Measurements from ENCODE around the gene RASGRF1. TPM values are rescaled to one million over a fixed set of nuclear protein-coding genes. Genes with fewer than 3 reads are reported as not detected.

Gene RASGRF1
- total RNA-seq, 1 experiment from 2014 or later, result 0.70 TPM

GRCh38 chr15:78977591-78978347, 112.8 kb downstream of the RASGRF1 start:
- peaks cover 7% of the 10 kb centered on the region for H3K4me1 Mint-ChIP-seq (ENCODE audit: insufficient read depth, unreplicated experiment)
- H3K36me3 Mint-ChIP-seq (ENCODE audit: insufficient read depth, unreplicated experiment), result no peaks in the 10 kb centered on the region
- TF ChIP-seq CTCF (IDR thresholded peaks at IDR 0.05; ENCODE audit: unreplicated experiment), result no peak
- H3K4me3 Mint-ChIP-seq (ENCODE audit: unreplicated experiment), result no peak overlapping the region
- no peaks in the 10 kb centered on the region for H3K9me3 Mint-ChIP-seq (ENCODE audit: unreplicated experiment)
- BruUV-seq (replicated peaks), result no TSS peak
- no peak for DNase-seq (ENCODE audit: unreplicated experiment)
- no peak overlapping the region for H3K27ac Mint-ChIP-seq (ENCODE audit: low read depth, unreplicated experiment)
- intact Hi-C loops (cut with micrococcal nuclease), result loop anchor here (5.0 kb wide), 2 partner anchors 45 to 70 kb away; no protein-coding TSS in a partner anchor
- CTCF ChIA-PET, result interaction anchor here (0.7 to 4.8 kb wide), 4 partner anchors 30 to 117 kb away, joined by 3 to 40 read pairs (median 4); no protein-coding TSS in a partner anchor
- POLR2A ChIA-PET, result no interaction called here
- H3K27me3 Mint-ChIP-seq (ENCODE audit: insufficient read depth, unreplicated experiment), result no peaks in the 10 kb centered on the region

DNA sequence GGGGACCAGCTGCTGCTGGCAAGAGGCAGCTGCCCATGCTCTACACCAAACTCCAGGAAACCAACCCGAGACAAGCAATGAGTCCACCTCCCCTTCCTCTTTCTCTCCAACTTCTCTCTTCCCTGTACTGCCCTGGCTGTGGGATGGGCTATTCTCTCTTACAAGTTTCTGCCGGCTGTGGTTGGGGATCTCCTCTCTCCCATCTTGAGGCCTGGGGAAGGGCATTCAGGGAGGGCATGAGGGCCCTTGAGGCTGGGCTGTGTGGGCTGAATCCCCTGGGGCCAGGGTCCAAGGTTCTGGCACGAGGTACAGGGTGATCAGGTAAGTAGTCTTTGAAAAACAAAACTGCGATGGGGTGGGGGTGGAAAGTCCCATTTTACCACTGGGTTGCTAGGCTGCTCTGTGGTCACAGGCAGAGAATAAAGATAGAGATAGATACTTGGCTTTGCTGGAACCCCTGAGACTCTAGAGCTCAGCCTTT, 113.4 kb downstream of the RASGRF1 start:
- no peak for TF ChIP-seq CTCF (IDR thresholded peaks at IDR 0.05; ENCODE audit: unreplicated experiment)
- CTCF ChIA-PET, result interaction anchor here (0.8 to 1.4 kb wide), 2 partner anchors 70 to 116 kb away, joined by 4 to 5 read pairs; no protein-coding TSS in a partner anchor
- H3K4me1 Mint-ChIP-seq (ENCODE audit: insufficient read depth, unreplicated experiment), result peaks cover 7% of the 10 kb centered on the region
- no peak overlapping the region for H3K27ac Mint-ChIP-seq (ENCODE audit: low read depth, unreplicated experiment)
- DNase-seq (ENCODE audit: unreplicated experiment), result no peak
- no peaks in the 10 kb centered on the region for H3K36me3 Mint-ChIP-seq (ENCODE audit: insufficient read depth, unreplicated experiment)
- H3K9me3 Mint-ChIP-seq (ENCODE audit: unreplicated experiment), result no peaks in the 10 kb centered on the region
- no TSS peak for BruUV-seq (replicated peaks)
- POLR2A ChIA-PET, result no interaction called here
- no peaks in the 10 kb centered on the region for H3K27me3 Mint-ChIP-seq (ENCODE audit: insufficient read depth, unreplicated experiment)
- H3K4me3 Mint-ChIP-seq (ENCODE audit: unreplicated experiment), result no peak overlapping the region
- intact Hi-C loops (cut with micrococcal nuclease), result loop anchor here (5.0 kb wide), 2 partner anchors 45 to 70 kb away; no protein-coding TSS in a partner anchor

GRCh38 chr15:78976691-78977090, 113.9 kb downstream of the RASGRF1 start:
- BruUV-seq (replicated peaks), result no TSS peak
- intact Hi-C loops (cut with micrococcal nuclease), result loop anchor here (5.0 kb wide), 2 partner anchors 44 to 69 kb away; no protein-coding TSS in a partner anchor
- H3K4me1 Mint-ChIP-seq (ENCODE audit: insufficient read depth, unreplicated experiment), result peaks cover 7% of the 10 kb centered on the region
- no peak overlapping the region for H3K27ac Mint-ChIP-seq (ENCODE audit: low read depth, unreplicated experiment)
- no peaks in the 10 kb centered on the region for H3K9me3 Mint-ChIP-seq (ENCODE audit: unreplicated experiment)
- TF ChIP-seq CTCF (IDR thresholded peaks at IDR 0.05; ENCODE audit: unreplicated experiment), result no peak
- ChIA-PET POLR2A (no interaction called here), CTCF (interaction anchor here (1.4 kb wide), 1 partner anchor 70 kb away, joined by 5 read pairs; no protein-coding TSS in a partner anchor)
- H3K27me3 Mint-ChIP-seq (ENCODE audit: insufficient read depth, unreplicated experiment), result no peaks in the 10 kb centered on the region
- no peak for DNase-seq (ENCODE audit: unreplicated experiment)
- no peaks in the 10 kb centered on the region for H3K36me3 Mint-ChIP-seq (ENCODE audit: insufficient read depth, unreplicated experiment)
- H3K4me3 Mint-ChIP-seq (ENCODE audit: unreplicated experiment), result no peak overlapping the region

DNA sequence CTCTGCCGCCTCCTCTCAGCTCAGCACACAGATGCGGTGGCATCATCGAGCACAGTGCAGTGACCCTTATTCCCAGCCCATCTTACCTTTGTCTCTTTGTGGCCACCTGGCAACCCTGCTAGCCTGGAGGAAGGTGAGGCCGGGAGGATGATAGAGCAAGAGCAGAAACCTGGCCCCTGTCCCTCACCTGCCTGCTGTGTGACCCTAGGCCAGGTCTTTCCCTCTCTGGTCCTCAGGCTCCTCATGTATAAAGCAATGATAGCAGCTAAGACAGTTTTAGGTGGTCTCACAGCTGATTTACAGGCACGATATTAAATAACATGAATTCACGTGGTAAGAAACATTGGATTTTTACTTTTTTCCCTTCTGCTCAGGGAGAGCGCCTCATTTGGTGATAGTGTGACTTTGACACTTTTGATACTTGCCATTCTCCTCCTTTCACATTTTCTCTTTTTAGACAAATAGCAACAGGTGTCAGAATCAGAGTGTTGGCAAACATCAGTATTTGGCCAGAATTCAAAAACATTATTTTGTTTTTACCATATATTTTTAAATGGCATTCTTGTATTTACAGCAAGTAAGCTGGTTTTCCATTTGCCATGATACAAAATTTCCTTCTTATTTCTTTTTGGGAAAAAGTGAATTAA, 116.2 kb downstream of the RASGRF1 start:
- intact Hi-C loops (cut with micrococcal nuclease), result no loop called here
- H3K27ac Mint-ChIP-seq (ENCODE audit: low read depth, unreplicated experiment), result no peak overlapping the region
- no TSS peak for BruUV-seq (replicated peaks)
- H3K36me3 Mint-ChIP-seq (ENCODE audit: insufficient read depth, unreplicated experiment), result no peaks in the 10 kb centered on the region
- H3K27me3 Mint-ChIP-seq (ENCODE audit: insufficient read depth, unreplicated experiment), result no peaks in the 10 kb centered on the region
- no peak overlapping the region for H3K4me3 Mint-ChIP-seq (ENCODE audit: unreplicated experiment)
- H3K4me1 Mint-ChIP-seq (ENCODE audit: insufficient read depth, unreplicated experiment), result peaks cover 7% of the 10 kb centered on the region
- TF ChIP-seq CTCF (IDR thresholded peaks at IDR 0.05; ENCODE audit: unreplicated experiment), result no peak
- no peaks in the 10 kb centered on the region for H3K9me3 Mint-ChIP-seq (ENCODE audit: unreplicated experiment)
- DNase-seq (ENCODE audit: unreplicated experiment), result no peak
- CTCF ChIA-PET, result no interaction called here
- POLR2A ChIA-PET, result interaction anchor here (0.7 kb wide), 1 partner anchor 13 kb away, joined by 3 read pairs; no protein-coding TSS in a partner anchor
